HK-2 (cell line): ENCODE results near the gene BDNF.

Experiments used
- DNase-seq: peaks from one replicate; pipeline ENCODE4 v3.0.0-alpha.2; 2018; ENCODE audit not compliant: unreplicated experiment

Gene BDNF

GRCh38 chr11:27626269-27626937 is 73.9 kb downstream of the BDNF start:
- no peak for DNase-seq

- DNase-seq: no peak
Measured at GRCh38 chr11:27625347-27625912, 74.8 kb downstream of the BDNF start.

DNA sequence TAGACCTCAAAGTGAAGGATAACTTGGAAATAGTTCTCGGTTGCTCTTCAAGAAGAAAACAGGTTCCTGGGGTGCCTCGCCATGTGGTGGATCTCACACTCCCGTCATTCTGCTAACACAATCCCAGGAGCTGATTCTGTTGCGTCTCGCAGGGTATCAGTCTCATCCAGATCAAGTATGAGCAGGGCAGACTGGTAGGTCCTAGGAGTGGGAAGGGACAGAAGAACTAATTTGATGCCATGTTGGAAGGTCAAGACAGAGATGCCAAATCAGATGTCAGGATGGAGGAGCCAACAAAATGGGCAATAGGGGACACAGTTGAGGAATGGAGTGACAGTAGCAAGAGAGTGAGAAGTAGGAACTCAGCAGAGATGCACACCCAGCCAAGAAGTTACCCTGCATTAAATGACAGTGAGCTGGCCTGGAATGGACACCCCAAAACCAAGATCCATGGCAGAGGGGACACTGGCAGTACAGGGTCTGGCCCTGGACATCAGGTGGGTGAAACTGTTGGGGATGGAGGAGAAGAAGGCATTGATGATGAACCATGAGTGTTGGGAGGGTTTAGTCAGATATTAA is 76.2 kb downstream of the BDNF start:
- no peak for DNase-seq

DNA sequence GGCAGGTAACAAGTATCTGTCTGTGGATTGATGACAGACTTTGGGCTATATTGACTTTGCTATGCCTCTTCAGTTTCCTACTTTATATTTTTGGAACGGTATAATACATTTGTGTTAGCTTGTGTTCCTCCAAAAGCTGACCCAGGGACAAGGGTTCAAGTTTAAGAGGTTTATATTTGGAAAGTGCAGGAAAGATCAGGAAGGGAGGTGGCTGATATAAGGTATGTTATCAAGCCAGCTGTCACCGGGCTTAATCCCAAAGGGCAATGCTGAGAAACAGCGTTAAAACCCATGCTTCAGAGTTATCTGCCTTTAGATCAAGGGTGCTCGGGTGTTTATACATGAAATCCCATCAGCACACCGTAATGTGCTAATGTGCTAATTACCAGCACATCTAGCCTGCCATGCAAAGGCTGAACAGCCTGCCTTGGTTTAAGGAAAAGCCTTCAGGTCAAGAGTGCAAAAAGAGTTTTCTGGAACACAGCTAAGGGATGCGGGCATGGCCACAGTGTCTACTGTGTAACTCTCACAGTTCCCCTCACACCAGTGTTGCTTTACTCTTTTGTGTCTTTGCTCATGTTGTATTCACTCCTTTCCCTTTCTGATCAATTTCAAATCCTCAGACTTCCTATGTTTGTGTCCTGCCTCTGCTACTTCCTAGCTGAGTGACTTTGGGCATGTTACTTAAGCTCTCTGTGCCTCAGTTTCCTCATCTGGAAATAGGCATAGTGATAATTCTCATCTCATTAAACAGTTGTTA is 77.5 kb downstream of the BDNF start:
- no peak for DNase-seq

DNA sequence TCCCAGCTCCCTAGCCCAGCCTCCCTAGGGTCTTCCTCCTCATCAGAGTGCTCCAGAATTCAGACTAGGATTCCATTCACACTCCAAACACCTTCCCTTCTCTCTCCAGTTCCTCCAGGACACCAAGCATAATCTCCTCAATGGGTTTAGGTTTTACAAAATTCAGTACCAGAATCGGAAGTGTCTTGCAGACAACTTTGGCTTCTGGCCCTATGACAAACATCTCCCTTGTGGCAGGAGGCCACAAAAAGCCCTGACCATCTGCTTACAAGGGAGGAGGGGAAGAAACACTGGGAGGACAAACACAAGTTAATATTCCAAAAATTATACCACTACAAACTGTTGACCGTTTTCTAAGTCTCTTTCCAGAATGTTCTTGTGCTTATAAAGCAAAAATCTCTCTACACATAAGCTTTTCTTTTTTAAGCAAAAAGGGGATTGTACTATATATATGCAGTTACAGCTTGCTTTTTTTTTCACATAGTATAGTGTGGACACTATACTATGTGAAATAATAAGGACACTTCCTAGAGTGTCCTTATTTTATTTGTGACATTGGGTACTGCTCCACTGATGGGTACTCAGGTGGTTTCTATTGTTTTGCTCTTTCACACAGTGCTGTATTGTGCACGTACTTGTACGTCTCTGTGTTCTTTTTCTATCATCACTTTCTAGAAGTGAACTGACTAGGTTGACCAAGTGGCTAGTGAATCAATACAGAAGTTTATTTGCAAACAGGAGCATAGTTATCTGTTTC is 78.7 kb downstream of the BDNF start:
- no peak for DNase-seq

GRCh38 chr11:27619763-27620335 is 80.4 kb downstream of the BDNF start:
- no peak for DNase-seq

DNA sequence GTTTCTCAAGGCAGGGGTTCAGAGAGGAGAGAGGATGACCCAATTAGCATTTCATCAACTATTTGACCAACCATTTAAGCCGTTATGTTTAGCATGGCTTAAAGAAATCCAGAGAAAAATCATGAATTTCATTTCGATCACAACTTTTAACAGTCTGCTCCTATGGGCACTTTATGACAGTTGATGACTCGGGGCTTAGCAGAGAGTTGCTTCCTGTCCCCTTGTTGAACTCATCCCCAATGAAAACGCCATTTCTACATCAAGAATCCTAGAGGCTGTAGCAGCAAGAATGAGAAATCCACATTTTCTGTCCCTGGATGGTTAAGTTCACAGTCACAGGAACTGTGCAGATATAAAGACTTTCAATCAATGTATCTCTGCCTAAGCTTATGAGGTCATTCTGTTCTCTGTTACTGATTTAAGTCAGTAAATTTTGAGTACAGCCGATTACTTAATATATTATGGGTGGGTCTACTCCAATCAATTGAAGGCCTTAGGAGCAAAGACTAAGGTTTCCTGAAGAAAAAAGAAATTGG is 81.1 kb downstream of the BDNF start:
- no peak for DNase-seq

GRCh38 chr11:27618281-27618915 is 81.9 kb downstream of the BDNF start:
- DNase-seq: no peak

GRCh38 chr11:27616711-27617110 is 83.5 kb downstream of the BDNF start:
- no peak for DNase-seq

DNA sequence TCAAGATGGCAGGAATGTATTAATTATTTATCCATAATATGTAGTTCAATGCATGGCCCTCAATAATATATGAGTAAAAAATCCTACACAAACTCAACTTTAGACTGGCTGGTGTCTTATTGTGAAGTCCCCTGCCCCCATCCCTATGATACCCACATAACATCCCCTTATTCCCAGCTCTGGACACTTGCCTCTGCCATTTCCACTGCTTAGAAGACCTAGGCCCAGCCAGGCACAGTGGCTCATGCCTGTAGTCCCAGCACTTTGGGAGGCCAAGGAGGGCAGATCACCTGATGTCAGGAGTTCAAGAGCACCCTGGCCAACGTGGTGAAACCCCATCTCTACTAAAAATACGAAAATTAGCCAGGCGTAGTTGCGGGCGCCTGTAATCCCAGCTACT is 84.4 kb downstream of the BDNF start:
- DNase-seq: no peak

DNA sequence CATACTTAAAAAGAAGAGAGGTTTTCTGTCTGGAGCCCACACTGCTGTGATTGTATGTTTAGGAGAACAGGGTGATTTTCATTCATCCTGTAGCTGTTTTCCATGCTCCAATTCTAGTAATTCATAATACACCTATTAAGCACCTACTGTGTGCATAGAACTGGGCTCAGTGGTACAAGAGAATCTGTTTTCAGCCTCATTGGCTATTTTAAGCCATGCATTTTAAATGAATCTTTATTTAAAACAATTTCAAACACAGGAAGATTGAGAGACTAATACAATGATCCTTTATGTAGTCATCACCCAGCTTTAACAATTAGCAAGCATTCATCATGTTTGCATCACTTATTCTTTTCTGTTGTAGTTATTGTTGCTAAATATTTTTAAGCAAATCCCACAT is 86.2 kb downstream of the BDNF start:
- DNase-seq: no peak

DNA sequence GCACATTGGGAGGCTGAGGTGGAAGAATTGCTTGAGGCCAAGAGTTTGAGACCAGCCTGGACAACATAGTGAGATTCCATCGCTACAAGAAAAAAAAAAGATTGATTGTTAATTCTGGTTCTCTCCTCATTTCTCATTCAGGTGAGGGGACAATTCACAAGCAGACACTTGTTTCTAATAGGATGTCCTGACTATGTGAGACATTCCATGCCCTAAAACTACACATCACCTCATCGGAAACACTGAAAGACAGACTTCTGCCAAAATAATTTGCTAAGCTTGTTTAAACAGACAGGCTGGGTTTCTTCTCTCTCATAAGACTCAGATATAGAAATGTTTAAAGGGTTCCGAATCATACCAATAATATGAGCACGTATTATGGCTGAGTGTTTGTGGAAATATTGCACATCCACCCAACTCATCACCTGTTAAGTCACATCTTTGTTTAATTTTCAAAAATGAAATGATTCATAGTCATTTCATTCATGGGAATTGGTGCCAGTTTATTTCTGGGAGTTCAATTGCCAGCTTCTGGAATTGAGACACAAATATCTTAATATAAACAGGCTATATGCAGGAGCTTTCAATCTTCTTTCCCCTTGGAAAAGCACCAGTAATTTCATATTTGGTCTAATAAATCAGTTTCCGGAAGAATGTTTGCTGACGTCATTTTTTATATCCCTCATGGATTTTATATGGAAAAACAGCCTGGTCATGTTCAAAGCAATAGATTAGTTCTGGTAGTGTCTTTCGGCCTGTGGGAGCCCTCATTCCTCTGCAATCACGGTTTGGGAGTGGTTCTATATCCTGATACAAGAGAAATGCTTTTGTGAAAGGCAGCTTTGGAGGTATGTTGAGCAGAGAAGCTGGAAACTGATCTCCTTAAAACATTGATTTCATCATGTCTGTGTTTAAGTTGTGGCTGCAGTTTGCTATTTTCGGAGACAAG is 87.0 kb downstream of the BDNF start:
- no peak for DNase-seq

GRCh38 chr11:27611947-27612455 is 88.3 kb downstream of the BDNF start:
- no peak for DNase-seq

- no peak for DNase-seq
Measured at GRCh38 chr11:27611390-27611789, 88.9 kb downstream of the BDNF start.

DNA sequence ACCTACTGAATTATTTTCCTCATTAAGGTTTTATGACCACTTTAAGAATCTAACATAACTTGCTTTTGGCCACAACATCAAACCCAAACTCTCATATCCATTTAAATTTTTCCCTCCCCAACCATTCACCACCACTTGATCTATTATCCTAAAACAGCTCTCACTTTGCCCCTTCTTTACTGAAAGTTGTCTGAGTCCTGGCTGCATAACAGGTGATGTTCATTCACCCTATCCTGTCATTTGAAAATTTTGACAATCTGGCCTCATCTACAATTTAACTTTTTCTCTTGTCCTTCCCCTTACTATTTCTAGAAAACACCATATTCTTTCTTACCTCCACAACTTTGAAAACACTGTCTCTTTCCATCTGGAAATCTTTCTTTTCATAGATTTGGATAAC is 89.3 kb downstream of the BDNF start:
- no peak for DNase-seq

GRCh38 chr11:27610280-27610679 is 90.0 kb downstream of the BDNF start:
- no peak for DNase-seq

DNA sequence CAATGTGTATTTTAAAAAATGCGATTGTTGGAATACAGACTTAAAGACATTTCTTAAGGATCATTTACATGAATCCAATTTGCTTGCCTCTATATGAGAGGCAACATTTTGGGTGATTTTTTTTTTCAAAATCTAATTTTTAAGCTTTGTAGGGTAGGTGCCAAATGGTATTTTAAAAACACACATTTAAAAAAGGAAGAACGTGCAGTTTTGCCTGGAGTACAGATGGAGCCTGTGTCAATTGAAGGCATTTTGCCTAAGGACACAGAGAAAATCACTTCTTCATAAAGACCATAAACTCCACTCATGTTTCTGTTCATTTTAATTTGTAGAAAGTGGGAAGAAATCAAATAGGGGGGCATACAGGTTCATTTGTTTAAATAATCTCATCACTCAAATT is 91.3 kb downstream of the BDNF start:
- no peak for DNase-seq

- DNase-seq: no peak
Measured at GRCh38 chr11:27605422-27605821, 94.8 kb downstream of the BDNF start.
